Esophagus muscularis mucosa (tissue), 4 donors: Measurements from ENCODE around the gene IL18BP. TPM values are rescaled to one million over a fixed set of nuclear protein-coding genes. Genes with fewer than 3 reads are reported as not detected.
A peak's percentile ranks its signal among the peaks of the same experiment; 100 is the strongest.

Experiments
- DNase-seq: peaks from one replicate; pipeline ENCODE4 v3.0.0-alpha.2; 2017; ENCODE audit errors: extremely low spot score
- H3K27ac ChIP-seq, 4 donors: fragments of 200-600 bp; sonication (generic); replicated peaks in 1 of 4; 1 replicate in 3 of 4; 2 replicates in 1 of 4; pipeline ENCODE4 v1.5.1; 2016 to 2019; ENCODE audit warnings: mild to moderate bottlenecking in 1 of 4
- H3K27me3 ChIP-seq, 4 donors: fragments of 200-600 bp; sonication (generic); one replicate each; pipeline versions ENCODE4 v1.5.1 to v1.6.0; 2016 to 2019
- H3K36me3 ChIP-seq, 4 donors: fragments of 200-600 bp; sonication (generic); one replicate each; pipeline ENCODE4 v1.5.1; 2016 to 2019
- H3K4me1 ChIP-seq, 4 donors: fragments of 200-600 bp; sonication (generic); one replicate each; pipeline ENCODE4 v1.5.1; 2016 to 2019
- H3K4me3 ChIP-seq, 4 donors: fragments of 200-600 bp; sonication (generic); 1 replicate in 2 of 4; 2 replicates in 2 of 4; pipeline ENCODE4 v1.5.1; 2016 to 2019; ENCODE audit warnings: mild to moderate bottlenecking in 4 of 4, moderate library complexity in 1 of 4
- H3K9me3 ChIP-seq, 4 donors: fragments of 200-600 bp; sonication (generic); 1 replicate in 3 of 4; 2 replicates in 1 of 4; pipeline ENCODE4 v1.5.1; 2016 to 2019
- EP300 ChIP-seq: sonication (generic); formaldehyde crosslinking; IDR thresholded peaks from one replicate; pipeline ENCODE4 v1.6.1; 2017; ENCODE audit warnings: antibody characterized with exemption
- POLR2A ChIP-seq: fragments of 450-650 bp; IDR thresholded peaks from one replicate; pipeline ENCODE4 v1.6.1; 2017; ENCODE audit warnings: antibody characterized with exemption, moderate library complexity, mild to moderate bottlenecking, low read depth
- POLR2AphosphoS5 ChIP-seq, 2 donors: sonication (generic); formaldehyde crosslinking; IDR thresholded peaks; one replicate each; pipeline ENCODE4 v1.6.1; 2017; ENCODE audit warnings: antibody characterized with exemption in 2 of 2
- WGBS: methylation state at CpG from one replicate; pipeline ENCODE4 v1.1.5; 2018; 5-methylcytosine and 5-hydroxymethylcytosine counted together
- intact Hi-C: fragments of 100-400 bp; cut with DNase I; formaldehyde crosslinking; loops from one replicate; pipeline ENCODE4 v1.15.1; 2023
- total RNA-seq, 4 donors: library from RNA; depleted of rRNA; stranded (reverse); fragments of >200 nt; gene quantifications; one replicate each; pipeline versions ENCODE4 v1.1.0 to v1.2.1, GENCODE V29; 2016
- TF ChIP-seq, protein P1 (sequence below), 3 experiments: fragments of 200-600 bp in 2 of 3; fragments of 450-650 bp in 1 of 3; sonication (generic) in 2 of 3; IDR thresholded peaks; one replicate each; pipeline ENCODE4 v1.5.1; 2017 to 2019; ENCODE audit warnings: antibody characterized with exemption in 3 of 3, mild to moderate bottlenecking in 2 of 3, moderate library complexity in 1 of 3

The IL18BP gene
- total RNA-seq, 4 donors from 2014 or later: 2.7 to 9.4 (median 5.9) TPM

DNA sequence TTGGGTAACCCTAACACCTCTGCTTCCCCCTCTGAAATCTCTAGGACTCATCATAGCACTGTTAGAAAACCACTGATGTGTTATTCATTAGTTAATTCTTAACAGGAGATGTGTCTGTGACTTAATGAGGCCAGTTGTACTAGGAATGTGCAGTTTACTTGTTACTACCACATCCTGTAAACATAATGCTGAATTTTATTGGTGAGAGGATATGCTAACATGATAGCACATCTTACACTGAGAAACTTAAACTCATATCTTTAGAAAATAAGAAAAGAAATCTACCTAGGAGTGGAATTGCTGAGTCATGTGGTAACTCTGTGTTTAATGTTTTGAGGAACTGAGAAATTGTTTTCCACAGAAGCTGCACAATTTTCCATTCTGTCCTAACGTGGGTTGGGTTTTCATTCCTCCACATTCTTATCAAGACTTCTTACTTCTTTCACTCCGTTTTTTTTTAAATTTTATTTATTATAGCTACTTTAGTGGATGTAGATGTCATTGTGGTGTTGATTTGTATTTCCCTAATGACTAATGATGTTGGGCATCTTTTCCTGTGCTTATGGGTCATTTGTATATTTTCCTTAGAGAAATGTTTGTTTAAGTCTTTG lies 36.2 kb upstream of the IL18BP start:
- Histone ChIP-seq H3K4me1 (peaks cover 0 to 10% (median 8%) of the 10 kb centered on the region in 4 donors), H3K4me3 (no peak overlapping the region), H3K27me3 (no peaks in the 10 kb centered on the region), H3K9me3 (no peaks in the 10 kb centered on the region), H3K36me3 (peaks cover 13 to 45% (median 33%) of the 10 kb centered on the region in 4 donors), H3K27ac (peak overlapping the region; percentile 18 to 37 (median 35))
- DNase-seq: no peak
- intact Hi-C loops: no loop called here
- no peak for TF ChIP-seq POLR2A
- 34% methylated on average over 2 of the region's 2 CpGs for WGBS

DNA sequence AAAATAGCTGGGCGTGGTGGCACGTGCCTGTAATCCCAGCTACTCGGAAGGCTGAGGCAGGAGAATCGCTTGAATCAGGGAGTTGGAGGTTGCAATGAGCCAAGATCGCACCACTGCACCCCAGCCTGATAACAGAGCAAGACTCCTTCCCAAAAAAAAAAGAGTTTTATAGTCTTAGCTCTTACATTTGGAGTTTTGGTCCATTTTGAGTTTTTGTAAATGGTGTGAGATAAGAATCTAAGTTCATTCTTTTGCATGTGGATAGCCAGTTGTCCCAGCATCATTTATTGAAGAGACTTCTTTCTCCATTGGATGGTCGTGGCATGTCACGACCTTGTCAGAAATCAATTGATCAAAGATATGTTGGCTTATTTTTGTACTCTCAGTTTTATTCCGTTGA lies 35.2 kb upstream of the IL18BP start:
- WGBS: 93% methylated on average over 8 of the region's 8 CpGs

DNA sequence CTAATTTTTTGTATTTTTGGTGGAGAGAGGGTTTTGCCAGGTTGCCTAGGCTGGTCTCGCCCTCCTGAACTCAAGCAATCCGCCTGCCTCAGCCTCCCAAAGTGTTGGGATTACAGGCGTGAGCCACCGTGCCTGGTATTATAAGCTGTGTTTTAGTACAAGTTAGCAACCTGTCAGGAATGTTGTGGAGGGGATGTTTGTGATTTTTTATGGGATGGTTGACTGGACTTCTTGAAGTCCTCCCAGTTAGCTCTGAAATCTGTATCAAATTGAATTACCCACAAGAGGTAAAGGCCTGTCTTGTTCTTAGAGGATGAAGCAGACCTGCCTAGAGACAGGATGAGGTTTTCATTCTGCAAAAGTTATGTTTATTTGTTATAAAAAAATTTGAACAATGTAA lies 34.1 kb upstream of the IL18BP start:
- DNase-seq: no peak
- intact Hi-C loops: no loop called here
- TF ChIP-seq POLR2AphosphoS5 (IDR thresholded peaks at IDR 0.05) (no peak), EP300 (no peak), POLR2A (no peak)
- TF ChIP-seq, protein P1, sequence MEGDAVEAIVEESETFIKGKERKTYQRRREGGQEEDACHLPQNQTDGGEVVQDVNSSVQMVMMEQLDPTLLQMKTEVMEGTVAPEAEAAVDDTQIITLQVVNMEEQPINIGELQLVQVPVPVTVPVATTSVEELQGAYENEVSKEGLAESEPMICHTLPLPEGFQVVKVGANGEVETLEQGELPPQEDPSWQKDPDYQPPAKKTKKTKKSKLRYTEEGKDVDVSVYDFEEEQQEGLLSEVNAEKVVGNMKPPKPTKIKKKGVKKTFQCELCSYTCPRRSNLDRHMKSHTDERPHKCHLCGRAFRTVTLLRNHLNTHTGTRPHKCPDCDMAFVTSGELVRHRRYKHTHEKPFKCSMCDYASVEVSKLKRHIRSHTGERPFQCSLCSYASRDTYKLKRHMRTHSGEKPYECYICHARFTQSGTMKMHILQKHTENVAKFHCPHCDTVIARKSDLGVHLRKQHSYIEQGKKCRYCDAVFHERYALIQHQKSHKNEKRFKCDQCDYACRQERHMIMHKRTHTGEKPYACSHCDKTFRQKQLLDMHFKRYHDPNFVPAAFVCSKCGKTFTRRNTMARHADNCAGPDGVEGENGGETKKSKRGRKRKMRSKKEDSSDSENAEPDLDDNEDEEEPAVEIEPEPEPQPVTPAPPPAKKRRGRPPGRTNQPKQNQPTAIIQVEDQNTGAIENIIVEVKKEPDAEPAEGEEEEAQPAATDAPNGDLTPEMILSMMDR (IDR thresholded peaks at IDR 0.05): no peak
- H3K9me3 ChIP-seq: no peaks in the 10 kb centered on the region
- peaks cover 13 to 55% (median 39%) of the 10 kb centered on the region in 4 donors for H3K36me3 ChIP-seq
- no peaks in the 10 kb centered on the region for H3K27me3 ChIP-seq
- peaks cover 0 to 10% (median 8%) of the 10 kb centered on the region in 4 donors for H3K4me1 ChIP-seq
- 98% methylated on average over 4 of the region's 4 CpGs for WGBS
- no peak overlapping the region for H3K27ac ChIP-seq
- no peak overlapping the region for H3K4me3 ChIP-seq

More for the DNA sequence above, 35.2 kb upstream of the IL18BP start:
- no peak overlapping the region for H3K4me3 ChIP-seq
- peaks cover 13 to 52% (median 39%) of the 10 kb centered on the region in 4 donors for H3K36me3 ChIP-seq
- intact Hi-C loops: no loop called here
- H3K9me3 ChIP-seq: no peaks in the 10 kb centered on the region
- TF ChIP-seq, protein P1 (IDR thresholded peaks at IDR 0.05): no peak
- no peak for TF ChIP-seq POLR2AphosphoS5 (IDR thresholded peaks at IDR 0.05)
- no peak for TF ChIP-seq EP300
- TF ChIP-seq POLR2A: no peak
- H3K27ac ChIP-seq: peak overlapping the region in 2 of 4 donors; percentile 36 to 39
- DNase-seq: no peak
- H3K27me3 ChIP-seq: no peaks in the 10 kb centered on the region
- peaks cover 0 to 10% (median 8%) of the 10 kb centered on the region in 4 donors for H3K4me1 ChIP-seq

DNA sequence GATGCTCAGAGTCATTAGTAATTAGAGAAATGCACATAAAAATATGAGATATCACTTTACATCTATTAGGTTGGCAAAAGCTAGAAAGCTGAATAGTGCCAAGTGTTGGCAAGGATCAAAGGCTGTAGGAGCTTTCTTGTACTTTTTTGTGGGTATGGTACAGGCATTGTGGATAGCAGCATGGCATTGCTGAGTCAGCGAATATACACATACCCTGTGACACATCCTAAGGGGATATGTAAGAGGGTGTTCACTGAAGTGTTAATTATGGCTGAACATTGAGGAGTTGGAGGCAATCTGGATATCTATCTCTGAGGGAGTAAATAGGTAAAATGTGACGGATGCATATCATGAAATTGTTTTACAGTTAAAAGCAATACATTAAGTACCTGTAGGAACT lies 27.0 kb upstream of the IL18BP start:
- H3K9me3 ChIP-seq: no peaks in the 10 kb centered on the region
- H3K36me3 ChIP-seq: peaks cover 0 to 30% (median 21%) of the 10 kb centered on the region in 4 donors
- H3K4me3 ChIP-seq: no peak overlapping the region
- no peak for DNase-seq
- H3K4me1 ChIP-seq: peaks cover 0 to 7% (median 0%) of the 10 kb centered on the region in 4 donors
- TF ChIP-seq, protein P1 (IDR thresholded peaks at IDR 0.05): no peak
- TF ChIP-seq EP300 (no peak), POLR2A (no peak), POLR2AphosphoS5 (IDR thresholded peaks at IDR 0.05) (no peak)
- intact Hi-C loops: no loop called here
- H3K27ac ChIP-seq: no peak overlapping the region
- 90% methylated on average over 2 of the region's 2 CpGs for WGBS
- H3K27me3 ChIP-seq: no peaks in the 10 kb centered on the region

DNA sequence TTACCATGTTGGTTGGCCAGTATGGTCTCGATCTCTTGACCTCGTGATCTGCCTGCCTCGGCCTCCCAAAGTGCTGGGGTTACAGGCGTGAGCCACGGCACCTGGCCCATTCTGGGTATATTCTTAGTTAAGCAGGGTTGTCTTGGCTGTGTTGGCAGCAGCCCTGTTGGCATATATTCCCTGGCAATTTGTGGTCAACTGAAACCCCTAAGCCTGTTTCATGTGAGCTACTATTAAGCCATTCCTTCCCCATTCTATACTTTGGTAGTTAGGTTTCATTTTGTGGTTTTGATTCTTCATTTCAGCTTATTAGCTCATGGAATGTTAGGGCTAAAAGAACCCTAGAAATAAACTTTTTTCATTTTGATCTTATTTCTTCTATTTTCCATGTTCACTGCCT lies 22.2 kb upstream of the IL18BP start:
- H3K27ac ChIP-seq: no peak overlapping the region
- intact Hi-C loops: no loop called here
- peaks cover 0 to 26% (median 13%) of the 10 kb centered on the region in 4 donors for H3K4me1 ChIP-seq
- peaks cover 0 to 23% (median 7%) of the 10 kb centered on the region in 4 donors for H3K36me3 ChIP-seq
- TF ChIP-seq EP300 (no peak), POLR2A (no peak), POLR2AphosphoS5 (IDR thresholded peaks at IDR 0.05) (no peak)
- TF ChIP-seq, protein P1 (IDR thresholded peaks at IDR 0.05): no peak
- no peak for DNase-seq
- H3K27me3 ChIP-seq: no peaks in the 10 kb centered on the region
- 95% methylated on average over 4 of the region's 5 CpGs for WGBS
- no peak overlapping the region for H3K4me3 ChIP-seq
- H3K9me3 ChIP-seq: no peaks in the 10 kb centered on the region
